H1 (cell line): ENCODE measurements around the gene UBE2F. TPM values are rescaled to one million over a fixed set of nuclear protein-coding genes. Genes with fewer than 3 reads are reported as not detected.

Experiments
- CTCF ChIA-PET: fragments of 300-600 bp; sonication (Branson Sonifier 250); formaldehyde crosslinking; loops from one replicate; lab custom pipeline; 2021; ENCODE audit not compliant: partially characterized antibody; lab: Charles Lee
- POLR2A ChIA-PET: fragments of 300-600 bp; sonication (Branson Sonifier 250); formaldehyde crosslinking; loops from one replicate; lab custom pipeline; 2021; ENCODE audit warnings: inconsistent platforms; ENCODE audit not compliant: partially characterized antibody; lab: Charles Lee
- DNase-seq, 2 experiments: peaks; one replicate each; pipeline versions ENCODE4 v3.0.0 to v3.0.0-alpha.2; 2010 to 2022; ENCODE audit warnings: low spot score in 2 of 2, low read depth in 1 of 2, mixed read lengths in 1 of 2
- FAIRE-seq: peaks from 2 replicates; lab custom pipeline; 2011; peaks lifted over from hg19 to GRCh38; lab: Jason Lieb, UNC
- H2AFZ ChIP-seq: 2 replicates; pipeline ENCODE4 v1.8.1; 2012; ENCODE audit warnings: low read length, inconsistent platforms
- H2AK5ac ChIP-seq: 2 replicates; pipeline ENCODE4 v1.6.1; 2013; ENCODE audit warnings: low read depth, low read length
- H2BK120ac ChIP-seq: replicated peaks from 2 replicates; pipeline ENCODE3; 2013; ENCODE audit warnings: low read depth, low read length, inconsistent platforms
- H2BK12ac ChIP-seq: 2 replicates; pipeline ENCODE4 v1.6.1; 2013; ENCODE audit warnings: low read depth, low read length
- H2BK15ac ChIP-seq: 2 replicates; pipeline ENCODE4 v1.6.1; 2013; ENCODE audit warnings: low read length
- H2BK20ac ChIP-seq: 2 replicates; pipeline ENCODE4 v1.6.1; 2013; ENCODE audit warnings: low read length
- H2BK5ac ChIP-seq: 2 replicates; pipeline ENCODE4 v1.6.1; 2013; ENCODE audit warnings: low read depth, low read length
- H3K14ac ChIP-seq: 2 replicates; pipeline ENCODE4 v1.6.1; 2013; ENCODE audit warnings: inconsistent platforms; ENCODE audit not compliant: insufficient read length
- H3K18ac ChIP-seq: 2 replicates; pipeline ENCODE4 v1.6.1; 2013; ENCODE audit warnings: low read length; ENCODE audit errors: extremely low read depth
- H3K23ac ChIP-seq: 2 replicates; pipeline ENCODE4 v1.6.1; 2013; ENCODE audit warnings: inconsistent platforms; ENCODE audit not compliant: insufficient read length
- H3K23me2 ChIP-seq: 2 replicates; pipeline ENCODE4 v1.6.1; 2013; ENCODE audit warnings: low read depth, low read length
- H3K27ac ChIP-seq: 2 replicates; pipeline ENCODE4 v1.6.1; 2011; ENCODE audit warnings: low read depth, low read length, inconsistent platforms
- H3K27me3 ChIP-seq, 4 experiments: replicated peaks in 1 of 4; 1 replicate in 1 of 4; 2 replicates in 3 of 4; pipeline versions ENCODE4 v1.6.1 to v1.8.1; 2011 to 2013; ENCODE audit warnings: low read length in 3 of 4, mild to moderate bottlenecking in 3 of 4, inconsistent platforms in 2 of 4, mixed read lengths in 2 of 4, moderate library complexity in 1 of 4; ENCODE audit not compliant: control insufficient read depth in 3 of 4, insufficient read depth in 3 of 4; ENCODE audit errors: extremely low read depth in 1 of 4
- H3K36me3 ChIP-seq, 4 experiments: 2 replicates each; pipeline versions ENCODE4 v1.6.1 to v1.8.1; 2011 to 2013; ENCODE audit warnings: mild to moderate bottlenecking in 4 of 4, low read length in 3 of 4, moderate library complexity in 2 of 4, control low read depth in 1 of 4, inconsistent platforms in 1 of 4; ENCODE audit not compliant: insufficient read depth in 4 of 4, control insufficient read depth in 2 of 4
- H3K4ac ChIP-seq: replicated peaks from 2 replicates; pipeline ENCODE3; 2013; ENCODE audit warnings: low read length, low read depth, mixed read lengths, inconsistent platforms; ENCODE audit not compliant: insufficient read length
- H3K4me1 ChIP-seq, 4 experiments: replicated peaks in 1 of 4; 1 replicate in 1 of 4; 2 replicates in 3 of 4; pipeline versions ENCODE4 v1.6.1 to v1.8.1; 2011 to 2013; ENCODE audit warnings: low read length in 3 of 4, inconsistent platforms in 2 of 4, mixed read lengths in 1 of 4; ENCODE audit not compliant: insufficient read depth in 4 of 4, control insufficient read depth in 3 of 4
- H3K4me2 ChIP-seq, 2 experiments: 2 replicates each; pipeline versions ENCODE4 v1.6.1 to v1.8.1; 2011 to 2013; ENCODE audit warnings: low read depth in 2 of 2, low read length in 2 of 2, control low read depth in 1 of 2, inconsistent platforms in 1 of 2, mild to moderate bottlenecking in 1 of 2; ENCODE audit not compliant: insufficient read depth in 1 of 2
- H3K4me3 ChIP-seq, 4 experiments: fragments of 200-600, 300-600 bp in 1 of 4; sonication (generic), shearing (Covaris generic), sonication (Bioruptor Twin) in 1 of 4; 2 replicates each; pipeline versions ENCODE4 v1.5.1 to v1.8.1; 2011 to 2016; ENCODE audit warnings: low read length in 4 of 4, low read depth in 3 of 4, control low read depth in 2 of 4, inconsistent platforms in 2 of 4, mild to moderate bottlenecking in 2 of 4, mixed read lengths in 1 of 4, moderate library complexity in 1 of 4; ENCODE audit not compliant: insufficient read depth in 2 of 4; ENCODE audit errors: extremely low read depth in 1 of 4
- H3K56ac ChIP-seq: replicated peaks from 2 replicates; pipeline ENCODE3; 2013; ENCODE audit warnings: low read depth, mild to moderate bottlenecking, mixed read lengths, low read length, inconsistent platforms; ENCODE audit not compliant: insufficient read length
- H3K79me1 ChIP-seq: 2 replicates; pipeline ENCODE4 v1.6.1; 2013; ENCODE audit warnings: low read depth, low read length, control low read depth
- H3K79me2 ChIP-seq, 2 experiments: 2 replicates each; pipeline versions ENCODE4 v1.6.1 to v1.8.1; 2012 to 2013; ENCODE audit warnings: low read length in 2 of 2, mild to moderate bottlenecking in 2 of 2, inconsistent platforms in 1 of 2; ENCODE audit not compliant: insufficient read depth in 2 of 2, control insufficient read depth in 1 of 2
- H3K9ac ChIP-seq, 4 experiments: replicated peaks in 1 of 4; 1 replicate in 1 of 4; 2 replicates in 3 of 4; pipeline versions ENCODE4 v1.6.1 to v1.8.1; 2011 to 2013; ENCODE audit warnings: low read depth in 3 of 4, low read length in 3 of 4, control low read depth in 2 of 4, mild to moderate bottlenecking in 2 of 4, moderate library complexity in 2 of 4, inconsistent platforms in 1 of 4; ENCODE audit errors: extremely low read depth in 1 of 4
- H3K9me3 ChIP-seq, 2 experiments: 2 replicates each; pipeline versions ENCODE4 v1.6.1 to v1.8.1; 2012 to 2013; ENCODE audit warnings: mild to moderate bottlenecking in 2 of 2, moderate library complexity in 2 of 2, control low read depth in 1 of 2, inconsistent platforms in 1 of 2, low read depth in 1 of 2, low read length in 1 of 2, mixed read lengths in 1 of 2; ENCODE audit not compliant: insufficient read depth in 2 of 2
- H4K20me1 ChIP-seq, 2 experiments: replicated peaks in 1 of 2; 2 replicates each; pipeline versions ENCODE3 to v1.8.1; 2011 to 2013; ENCODE audit warnings: inconsistent platforms in 2 of 2, low read length in 2 of 2, mild to moderate bottlenecking in 1 of 2; ENCODE audit not compliant: insufficient read depth in 2 of 2, control insufficient read depth in 1 of 2
- H4K5ac ChIP-seq: 2 replicates; pipeline ENCODE4 v1.6.1; 2013; ENCODE audit warnings: low read length, low read depth, mixed read lengths, inconsistent platforms; ENCODE audit not compliant: insufficient read length
- H4K8ac ChIP-seq: 2 replicates; pipeline ENCODE4 v1.8.0; 2013; ENCODE audit warnings: mild to moderate bottlenecking, moderate library complexity, low read length, inconsistent platforms; ENCODE audit not compliant: insufficient read depth; ENCODE audit errors: extremely low read depth
- H4K91ac ChIP-seq: replicated peaks from 2 replicates; pipeline ENCODE3; 2013; ENCODE audit warnings: low read length, mixed read lengths, inconsistent platforms; ENCODE audit not compliant: insufficient read length
- ASH2L ChIP-seq: fragments of 200-600, 300-600 bp; sonication (generic); IDR thresholded peaks from one replicate; pipeline ENCODE4 v1.7.1; 2017; ENCODE audit warnings: low read length
- CBX8 ChIP-seq: fragments of 300-800, 300-1000 bp; sonication (generic); IDR thresholded peaks from 2 replicates; pipeline ENCODE4 v1.7.1; 2016; ENCODE audit warnings: low read depth, low read length, borderline replicate concordance
- CEBPB ChIP-seq: IDR thresholded peaks from 2 replicates; pipeline ENCODE4 v1.6.1; 2012; ENCODE audit warnings: low read depth, low read length
- HDAC6 ChIP-seq: IDR thresholded peaks from one replicate; pipeline ENCODE4 v1.7.1; 2012; ENCODE audit warnings: low read depth, mild to moderate bottlenecking, inconsistent platforms, low read length, moderate library complexity
- PHF8 ChIP-seq: fragments of 200-600 bp; sonication (generic); conservative IDR thresholded peaks from 2 replicates; pipeline ENCODE4 v1.7.1; 2012; ENCODE audit warnings: low read depth, mild to moderate bottlenecking, inconsistent platforms, low read length, moderate library complexity
- POLR2AphosphoS5 ChIP-seq: IDR thresholded peaks from 2 replicates; pipeline ENCODE4 v1.6.1; 2011; ENCODE audit warnings: low read depth, low read length
- POU5F1 ChIP-seq: IDR thresholded peaks from 2 replicates; pipeline ENCODE4 v1.6.1; 2011; ENCODE audit warnings: low read depth, mild to moderate bottlenecking, low read length, moderate library complexity
- RBBP5 ChIP-seq: IDR thresholded peaks from 2 replicates; pipeline ENCODE4 v1.7.1; 2012; ENCODE audit warnings: low read depth, mild to moderate bottlenecking, inconsistent platforms, low read length, moderate library complexity, borderline replicate concordance
- SIRT6 ChIP-seq: IDR thresholded peaks from one replicate; pipeline ENCODE4 v1.7.1; 2012; ENCODE audit warnings: low read length, inconsistent platforms
- SP1 ChIP-seq: IDR thresholded peaks from 2 replicates; pipeline ENCODE4 v1.6.1; 2011; ENCODE audit warnings: low read depth, low read length
- SRF ChIP-seq: IDR thresholded peaks from 2 replicates; pipeline ENCODE4 v1.6.1; 2011; ENCODE audit warnings: mild to moderate bottlenecking, low read depth, low read length, moderate library complexity
- TEAD4 ChIP-seq: IDR thresholded peaks from 2 replicates; pipeline ENCODE4 v1.6.1; 2012; ENCODE audit warnings: low read depth, low read length, inconsistent platforms, mixed read lengths
- WGBS, 2 experiments: shearing (Covaris generic) in 1 of 2; methylation state at CpG; one replicate each; pipeline versions ENCODE4 v1.1.6 to v1.1.7; 2013 to 2015; ENCODE audit warnings: low lambda C conversion rate in 2 of 2, mixed read lengths in 2 of 2, inconsistent platforms in 1 of 2, low coverage in 1 of 2, missing lambda C conversion rate in 1 of 2; ENCODE audit not compliant: insufficient replicate concordance in 2 of 2, insufficient coverage in 1 of 2, insufficient read length in 1 of 2; ENCODE audit errors: extremely low coverage in 1 of 2, missing lambda C conversion rate in 1 of 2; 5-methylcytosine and 5-hydroxymethylcytosine counted together
- polyA plus RNA-seq, 7 experiments: library from polyadenylated mRNA; depleted of rRNA in 3 of 7; stranded (reverse) in 5 of 7; unstranded in 2 of 7; fragments of >200 nt in 5 of 7; fragments of 200-250 nt in 2 of 7; gene quantifications; 1 replicate in 5 of 7; 2 replicates in 1 of 7; 4 replicates in 1 of 7; pipeline versions ENCODE4 v1.2.1 to v1.2.3, GENCODE V29; 2011 to 2013; ENCODE audit warnings: missing spikeins in 2 of 7, mixed read lengths in 2 of 7
- total RNA-seq: library from RNA; stranded (reverse); fragmentation: NEBNext Ultra II Directional; extraction: Animal tissue kit (Norgen Biotek cat#: 25700); gene quantifications from 2 replicates; pipeline ENCODE4 v1.2.1, GENCODE V29; 2021
- TF ChIP-seq, protein P1 (sequence below): IDR thresholded peaks from 2 replicates; pipeline ENCODE4 v1.6.1; 2012; ENCODE audit warnings: low read length, inconsistent platforms

Gene UBE2F
- total and polyA plus RNA-seq, 2 of the 8 experiments (the other 6 are each of a cell fraction or from before 2014, with no cell fraction given), result 43.3 to 59.8 TPM

DNA sequence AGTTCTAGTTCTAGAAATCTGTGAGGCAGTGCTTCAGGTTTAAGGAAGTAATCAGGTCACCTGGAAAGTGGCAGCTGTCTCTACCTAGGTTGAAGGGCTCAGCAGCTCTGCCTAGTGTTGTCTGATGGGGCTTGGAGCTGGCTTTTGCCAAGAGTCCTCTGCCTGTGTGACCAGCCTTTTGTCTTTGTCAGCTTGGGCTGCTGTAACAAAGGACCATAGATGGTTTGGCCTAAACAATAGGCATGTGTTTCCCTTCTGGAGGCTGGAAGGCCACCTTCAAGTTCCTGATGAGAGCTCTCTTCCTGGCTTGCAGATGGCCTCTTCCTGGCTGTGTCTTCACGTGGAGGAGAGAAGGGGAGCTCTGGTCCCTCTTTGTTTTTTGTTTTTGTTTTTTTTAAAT, 13.3 kb downstream of the UBE2F start:
- no peaks in the 10 kb centered on the region for H3K27me3 ChIP-seq
- DNase-seq (no peak), FAIRE-seq (no peak)
- H4K5ac ChIP-seq, result no peak overlapping the region
- ChIA-PET POLR2A (interaction anchor here (0.9 to 1.6 kb wide), 4 partner anchors 10 to 49 kb away, joined by 3 to 4 read pairs (median 4); no protein-coding TSS in a partner anchor), CTCF (interaction anchor here (0.9 to 4.7 kb wide), 5 partner anchors 11 to 180 kb away, joined by 3 to 24 read pairs (median 3); no protein-coding TSS in a partner anchor)
- no peaks in the 10 kb centered on the region for H3K9me3 ChIP-seq
- H2BK12ac ChIP-seq, result no peak overlapping the region
- H4K8ac ChIP-seq, result no peak overlapping the region
- H3K79me1 ChIP-seq, result peaks cover 29% of the 10 kb centered on the region
- no peak overlapping the region for H3K4ac ChIP-seq
- no peak overlapping the region for H3K14ac ChIP-seq
- H3K9ac ChIP-seq, result no peak overlapping the region
- H2BK120ac ChIP-seq, result no peak overlapping the region
- H4K20me1 ChIP-seq, result peaks cover 2 to 22% of the 10 kb centered on the region in 2 experiments
- peaks cover 2 to 8% (median 3%) of the 10 kb centered on the region in 4 experiments for H3K4me1 ChIP-seq
- H3K27ac ChIP-seq, result no peak overlapping the region
- 87% methylated on average over 1 of the region's 1 CpG; no CpG with 5 or more reads in 1 of the 2 experiments for WGBS, 2 experiments
- no peak overlapping the region for H4K91ac ChIP-seq
- 0 out of 2 replicates have a peak overlapping the region, but pooled peaks have one; percentile 66 for H2BK5ac ChIP-seq
- peaks cover 5 to 84% of the 10 kb centered on the region in 2 experiments; a peak in 3 of 4 replicates for H3K79me2 ChIP-seq
- no peak overlapping the region for H2AFZ ChIP-seq
- no peak overlapping the region for H3K4me3 ChIP-seq
- H3K18ac ChIP-seq, result no peak overlapping the region
- H3K23me2 ChIP-seq, result no peaks in the 10 kb centered on the region
- no peak overlapping the region for H2AK5ac ChIP-seq
- H2BK15ac ChIP-seq, result no peak overlapping the region
- H3K36me3 ChIP-seq, result no peaks in the 10 kb centered on the region
- no peak overlapping the region for H3K23ac ChIP-seq
- H3K4me2 ChIP-seq, result no peak overlapping the region
- no peak overlapping the region for H2BK20ac ChIP-seq
- no peak overlapping the region for H3K56ac ChIP-seq
- TF ChIP-seq, protein P1, sequence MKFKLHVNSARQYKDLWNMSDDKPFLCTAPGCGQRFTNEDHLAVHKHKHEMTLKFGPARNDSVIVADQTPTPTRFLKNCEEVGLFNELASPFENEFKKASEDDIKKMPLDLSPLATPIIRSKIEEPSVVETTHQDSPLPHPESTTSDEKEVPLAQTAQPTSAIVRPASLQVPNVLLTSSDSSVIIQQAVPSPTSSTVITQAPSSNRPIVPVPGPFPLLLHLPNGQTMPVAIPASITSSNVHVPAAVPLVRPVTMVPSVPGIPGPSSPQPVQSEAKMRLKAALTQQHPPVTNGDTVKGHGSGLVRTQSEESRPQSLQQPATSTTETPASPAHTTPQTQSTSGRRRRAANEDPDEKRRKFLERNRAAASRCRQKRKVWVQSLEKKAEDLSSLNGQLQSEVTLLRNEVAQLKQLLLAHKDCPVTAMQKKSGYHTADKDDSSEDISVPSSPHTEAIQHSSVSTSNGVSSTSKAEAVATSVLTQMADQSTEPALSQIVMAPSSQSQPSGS, result no peak
- no peak for TF ChIP-seq HDAC6
- no peak for TF ChIP-seq TEAD4
- TF ChIP-seq POU5F1, result no peak
- no peak for TF ChIP-seq CEBPB
- no peak for TF ChIP-seq SRF
- no peak for TF ChIP-seq ASH2L
- no peak for TF ChIP-seq SP1
- TF ChIP-seq POLR2AphosphoS5, result no peak
- TF ChIP-seq PHF8, result no peak
- TF ChIP-seq RBBP5, result no peak
- no peak for TF ChIP-seq CBX8
- no peak for TF ChIP-seq SIRT6
